ENCODE data around the gene MATK.
A peak's percentile ranks its signal among the peaks of the same experiment; 100 is the strongest.

Gene MATK

GRCh38 chr19:3785938-3786824 lies at the start of gene MATK:
TSS of gene MATK (minus strand) at chr19:3786381. CDS start at chr19:3785135, 1,246 bp downstream.
- Histone ChIP-seq H3K9ac (ENCODE audit: insufficient read length) (no peak within 1 kb of the TSS), H3K4me3 (peak within 1 kb of the TSS; percentile 72), H3K36me3 (ENCODE audit: insufficient read depth, low read length) (no peaks in the 10 kb centered on the region), H3K9me3 (ENCODE audit: low read depth, low read length) (no peaks in the 10 kb centered on the region), H3K27ac (no peak within 1 kb of the TSS)
- TF ChIP-seq EZH2 (IDR thresholded peaks at IDR 0.05) (no peak), FOXP2 (optimal IDR thresholded peaks at IDR 0.05; ENCODE audit: control extremely low read depth, extremely low read length, insufficient read depth) (no peak), POLR2AphosphoS5 (IDR thresholded peaks at IDR 0.05; ENCODE audit: borderline replicate concordance, low read depth, low read length) (no peak)
- DNase-seq (ENCODE audit: low read depth, low spot score) = no peak

- Histone ChIP-seq H3K27ac (no peak overlapping the region), H3K4me3 (no peak overlapping the region), H3K9ac (ENCODE audit: insufficient read length) (no peak overlapping the region), H3K36me3 (ENCODE audit: insufficient read depth, low read length) (no peaks in the 10 kb centered on the region), H3K9me3 (ENCODE audit: low read depth, low read length) (no peaks in the 10 kb centered on the region)
- TF ChIP-seq FOXP2 (optimal IDR thresholded peaks at IDR 0.05; ENCODE audit: control extremely low read depth, extremely low read length, insufficient read depth) (no peak), POLR2AphosphoS5 (IDR thresholded peaks at IDR 0.05; ENCODE audit: borderline replicate concordance, low read depth, low read length) (no peak), EZH2 (IDR thresholded peaks at IDR 0.05) (no peak)
- no peak for DNase-seq (ENCODE audit: low read depth, low spot score)
Observed at GRCh38 chr19:3835055-3835435, 48.9 kb upstream of the MATK start.

- TF ChIP-seq POLR2AphosphoS5 (IDR thresholded peaks at IDR 0.05; ENCODE audit: borderline replicate concordance, low read depth, low read length) (no peak), EZH2 (IDR thresholded peaks at IDR 0.05) (no peak), FOXP2 (optimal IDR thresholded peaks at IDR 0.05; ENCODE audit: control extremely low read depth, extremely low read length, insufficient read depth) (no peak)
Observed at GRCh38 chr19:3834349-3835054, 48.3 kb upstream of the MATK start.

GRCh38 chr19:3833578-3834348 lies 47.6 kb upstream of the MATK start:
- H3K9me3 ChIP-seq (ENCODE audit: low read depth, low read length) = no peaks in the 10 kb centered on the region
- TF ChIP-seq FOXP2 (optimal IDR thresholded peaks at IDR 0.05; ENCODE audit: control extremely low read depth, extremely low read length, insufficient read depth) = no peak
- TF ChIP-seq POLR2AphosphoS5 (IDR thresholded peaks at IDR 0.05; ENCODE audit: borderline replicate concordance, low read depth, low read length) = no peak
- no peak for TF ChIP-seq EZH2 (IDR thresholded peaks at IDR 0.05)
- DNase-seq (ENCODE audit: low read depth, low spot score) = no peak
- no peak overlapping the region for H3K27ac ChIP-seq
- no peak overlapping the region for H3K4me3 ChIP-seq
- no peaks in the 10 kb centered on the region for H3K36me3 ChIP-seq (ENCODE audit: insufficient read depth, low read length)
- H3K9ac ChIP-seq (ENCODE audit: insufficient read length) = no peak overlapping the region

More at GRCh38 chr19:3834349-3835054, 48.3 kb upstream of the MATK start:
- Histone ChIP-seq H3K9me3 (ENCODE audit: low read depth, low read length) (no peaks in the 10 kb centered on the region), H3K27ac (no peak overlapping the region), H3K36me3 (ENCODE audit: insufficient read depth, low read length) (no peaks in the 10 kb centered on the region), H3K4me3 (no peak overlapping the region), H3K9ac (ENCODE audit: insufficient read length) (no peak overlapping the region)
- no peak for DNase-seq (ENCODE audit: low read depth, low spot score)

GRCh38 chr19:3832001-3832400 lies 45.8 kb upstream of the MATK start:
- TF ChIP-seq EZH2 (IDR thresholded peaks at IDR 0.05) (no peak), POLR2AphosphoS5 (IDR thresholded peaks at IDR 0.05; ENCODE audit: borderline replicate concordance, low read depth, low read length) (no peak)
- Histone ChIP-seq H3K27ac (no peak overlapping the region), H3K9ac (ENCODE audit: insufficient read length) (no peak overlapping the region), H3K9me3 (ENCODE audit: low read depth, low read length) (no peaks in the 10 kb centered on the region), H3K36me3 (ENCODE audit: insufficient read depth, low read length) (no peaks in the 10 kb centered on the region), H3K4me3 (no peak overlapping the region)
- DNase-seq (ENCODE audit: low read depth, low spot score) = no peak

GRCh38 chr19:3831601-3832000 lies 45.4 kb upstream of the MATK start:
- Histone ChIP-seq H3K4me3 (no peak overlapping the region), H3K27ac (no peak overlapping the region), H3K9me3 (ENCODE audit: low read depth, low read length) (no peaks in the 10 kb centered on the region), H3K36me3 (ENCODE audit: insufficient read depth, low read length) (no peaks in the 10 kb centered on the region), H3K9ac (ENCODE audit: insufficient read length) (no peak overlapping the region)
- TF ChIP-seq EZH2 (IDR thresholded peaks at IDR 0.05) (no peak), POLR2AphosphoS5 (IDR thresholded peaks at IDR 0.05; ENCODE audit: borderline replicate concordance, low read depth, low read length) (no peak), FOXP2 (optimal IDR thresholded peaks at IDR 0.05; ENCODE audit: control extremely low read depth, extremely low read length, insufficient read depth) (no peak)
- DNase-seq (ENCODE audit: low read depth, low spot score) = no peak

- H3K9me3 ChIP-seq (ENCODE audit: low read depth, low read length) = no peaks in the 10 kb centered on the region
- no peak for DNase-seq (ENCODE audit: low read depth, low spot score)
- H3K4me3 ChIP-seq = no peak overlapping the region
- H3K36me3 ChIP-seq (ENCODE audit: insufficient read depth, low read length) = no peaks in the 10 kb centered on the region
- TF ChIP-seq EZH2 (IDR thresholded peaks at IDR 0.05) (no peak), FOXP2 (optimal IDR thresholded peaks at IDR 0.05; ENCODE audit: control extremely low read depth, extremely low read length, insufficient read depth) (no peak), POLR2AphosphoS5 (IDR thresholded peaks at IDR 0.05; ENCODE audit: borderline replicate concordance, low read depth, low read length) (no peak)
- no peak overlapping the region for H3K9ac ChIP-seq (ENCODE audit: insufficient read length)
- no peak overlapping the region for H3K27ac ChIP-seq
Observed at GRCh38 chr19:3830621-3831589, 44.7 kb upstream of the MATK start.
